ENCODE results near the gene CFAP210.
"Not testable (repeated sequence)": the region's sequence is repeated elsewhere in the genome, so short reads cannot be mapped to it uniquely, and the experiment has no call there.

The CFAP210 gene

GRCh38 chr2:169613876-169614275, 80.3 kb downstream of the CFAP210 start:
- no peak for DNase-seq

DNA sequence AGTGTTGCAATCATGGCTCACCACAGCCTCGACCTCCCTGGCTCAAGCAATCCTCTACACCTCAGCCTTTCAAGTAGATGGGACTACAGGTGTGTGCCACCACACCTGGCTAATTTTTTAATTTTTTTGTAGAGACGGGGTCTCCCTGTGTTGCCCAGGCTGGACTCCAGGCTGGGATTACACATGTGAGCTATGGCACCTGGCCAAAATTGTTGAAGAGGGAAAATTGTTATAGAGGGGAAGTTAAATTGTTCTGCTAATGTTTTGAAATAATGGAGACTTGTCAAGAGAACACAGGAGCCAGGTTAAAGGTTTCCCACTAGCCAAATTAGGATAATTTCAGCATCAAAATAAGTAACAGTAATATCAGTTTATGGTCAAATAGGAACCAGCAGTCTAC, 84.9 kb downstream of the CFAP210 start:
- DNase-seq, result no peak

DNA sequence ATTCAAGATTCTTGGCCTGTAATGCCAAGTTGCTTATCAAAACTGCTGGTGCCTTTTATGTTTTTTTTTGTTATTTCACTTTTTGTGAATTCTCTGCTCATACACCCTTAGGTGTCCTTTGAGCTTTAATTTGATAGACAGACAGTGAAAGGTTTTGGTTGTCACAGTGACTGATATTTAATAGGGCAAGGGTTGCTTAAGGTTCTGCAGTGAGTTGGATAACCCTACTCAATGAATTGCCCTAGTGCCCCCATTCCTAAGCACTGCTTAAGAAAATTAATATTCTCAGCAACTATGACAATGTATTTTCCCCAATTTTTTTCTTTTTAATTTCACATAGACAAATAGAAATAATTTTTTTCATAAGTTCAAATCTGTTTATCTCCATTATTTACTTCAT, 94.6 kb downstream of the CFAP210 start:
- no peak for DNase-seq

GRCh38 chr2:169598982-169599381, 95.2 kb downstream of the CFAP210 start:
- no peak for DNase-seq

DNA sequence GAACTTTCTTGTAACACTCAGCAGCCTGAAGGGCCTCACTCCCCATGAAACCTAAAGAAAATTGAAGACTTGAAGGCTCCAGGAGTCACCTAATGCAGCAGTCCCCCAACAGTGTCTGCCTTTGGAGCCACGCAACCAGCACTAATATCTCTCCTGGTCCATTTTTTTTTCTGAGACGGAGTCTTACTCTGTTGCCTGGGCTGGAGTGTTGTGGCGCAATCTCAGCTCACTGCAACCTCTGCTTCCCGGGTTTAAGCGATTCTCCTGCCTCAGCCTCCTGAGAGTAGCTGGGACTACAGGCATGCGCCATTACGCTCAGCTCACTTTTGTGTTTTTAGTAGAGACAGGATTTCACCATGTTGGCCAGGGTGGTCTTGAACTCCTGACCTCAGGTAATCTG, 97.7 kb downstream of the CFAP210 start:
- DNase-seq, result not testable (repeated sequence)

Measured in CD4-positive, alpha-beta T cell treated with Interleukin-15 for 1 hour (primary cell).